SH-SY5Y (cell line): ENCODE data around the gene SV2C.

Experiments
- GATA2 ChIP-seq: IDR thresholded peaks from 2 replicates; pipeline ENCODE4 v1.6.1; 2011; ENCODE audit warnings: mild to moderate bottlenecking, low read depth, low read length
- GATA3 ChIP-seq: IDR thresholded peaks from 2 replicates; pipeline ENCODE4 v1.6.1; 2011; ENCODE audit warnings: low read depth, mild to moderate bottlenecking, low read length, moderate library complexity

- TF ChIP-seq GATA2: no peak
- TF ChIP-seq GATA3: no peak
Measured at GRCh38 chr5:76104027-76104426, 20.8 kb downstream of the SV2C start.
